Smooth muscle cell of the pulmonary artery (primary cell): Measurements from ENCODE around the gene DCAF17. TPM values are rescaled to one million over a fixed set of nuclear protein-coding genes. Genes with fewer than 3 reads are reported as not detected.

Source experiments
- total RNA-seq: library from RNA; depleted of rRNA; stranded (reverse); fragments of >200 nt; gene quantifications from 2 replicates; pipeline ENCODE4 v1.2.3, GENCODE V29; 2014

Gene DCAF17, protein sequence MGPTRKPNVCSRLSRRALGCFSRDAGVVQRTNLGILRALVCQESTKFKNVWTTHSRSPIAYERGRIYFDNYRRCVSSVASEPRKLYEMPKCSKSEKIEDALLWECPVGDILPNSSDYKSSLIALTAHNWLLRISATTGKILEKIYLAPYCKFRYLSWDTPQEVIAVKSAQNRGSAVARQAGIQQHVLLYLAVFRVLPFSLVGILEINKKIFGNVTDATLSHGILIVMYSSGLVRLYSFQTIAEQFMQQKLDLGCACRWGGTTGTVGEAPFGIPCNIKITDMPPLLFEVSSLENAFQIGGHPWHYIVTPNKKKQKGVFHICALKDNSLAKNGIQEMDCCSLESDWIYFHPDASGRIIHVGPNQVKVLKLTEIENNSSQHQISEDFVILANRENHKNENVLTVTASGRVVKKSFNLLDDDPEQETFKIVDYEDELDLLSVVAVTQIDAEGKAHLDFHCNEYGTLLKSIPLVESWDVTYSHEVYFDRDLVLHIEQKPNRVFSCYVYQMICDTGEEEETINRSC
- total RNA-seq: 24.4 and 26.2 TPM in 2 replicates

DNA sequence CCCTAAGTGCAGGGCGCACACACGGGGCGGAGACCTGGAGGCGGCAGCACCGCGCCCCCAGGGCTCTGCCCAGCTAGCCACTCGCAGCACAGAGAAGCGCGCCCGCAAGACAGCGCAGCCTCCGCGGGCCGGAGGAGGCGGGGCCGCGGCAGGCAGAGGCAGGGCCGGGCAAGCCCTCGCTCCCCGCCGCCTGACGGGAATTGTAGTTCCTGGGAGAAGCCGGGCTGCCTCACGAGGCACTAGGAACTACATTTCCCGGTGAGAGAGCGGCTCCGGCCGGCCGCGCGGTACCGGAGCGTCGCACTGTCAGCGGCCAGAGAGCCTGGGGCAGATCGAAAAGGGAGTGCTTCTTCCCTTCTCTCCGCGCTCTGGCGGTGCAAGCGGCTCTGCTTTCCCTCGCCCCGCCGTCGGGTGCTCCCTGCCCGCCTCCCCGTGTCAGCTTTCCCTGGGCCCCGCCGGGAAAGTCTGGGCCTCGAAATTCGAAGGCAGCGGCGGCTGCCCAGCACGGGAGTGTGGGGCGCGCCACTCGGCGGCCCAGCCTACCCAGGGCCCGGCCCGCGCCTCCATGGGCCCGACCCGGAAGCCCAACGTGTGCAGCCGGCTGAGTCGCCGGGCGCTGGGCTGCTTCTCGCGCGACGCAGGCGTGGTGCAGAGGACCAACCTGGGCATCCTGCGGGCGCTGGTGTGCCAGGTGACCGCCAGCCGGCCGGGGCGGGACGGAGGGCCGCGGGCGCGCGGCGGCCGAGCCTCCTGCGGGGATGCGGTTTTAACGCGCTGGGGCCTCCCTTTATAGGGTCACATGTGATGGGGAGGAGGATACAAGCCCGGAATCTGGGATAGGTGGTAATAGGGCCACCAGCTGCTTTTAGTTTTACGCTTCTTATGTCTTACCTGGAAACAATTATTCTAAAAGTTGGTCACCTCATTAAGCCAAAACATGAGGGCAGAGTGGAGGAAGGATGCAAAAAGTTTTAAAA, at the start of gene DCAF17:
DCAF17 (plus strand) TSS at position 214 of the 977 bp plus-strand sequence; CDS start at position 566, 352 bp downstream.

DNA sequence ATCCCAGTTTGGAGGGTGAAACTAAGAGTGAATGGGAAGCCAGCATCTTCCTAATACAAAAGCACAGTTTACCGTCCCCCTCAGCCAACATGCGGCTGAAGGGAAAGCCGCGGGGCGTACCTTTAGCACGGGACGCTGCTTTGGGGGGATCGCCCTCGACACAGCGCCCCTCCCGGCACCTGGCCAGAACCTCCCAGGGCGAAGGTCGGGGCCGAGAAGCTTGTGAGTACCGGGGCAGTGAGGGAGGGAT, 338 bp upstream of the DCAF17 start, which contains the start of gene METTL8:
METTL8 (minus strand) TSS at position 228 of the 250 bp plus-strand sequence. CDS start 41,805 bp downstream, outside the sequence.

GRCh38 chr2:171522052-171522787, 88.2 kb downstream of the DCAF17 start, which contains the start of gene CYBRD1:
Gene CYBRD1 (plus strand): TSS chr2:171522474. CDS start chr2:171522546, 72 bp downstream.

Other genes starting within 250 kb of the DCAF17 start
- gene METTL8, start 236 bp upstream of the DCAF17 start, total RNA-seq: 11.9 and 15.3 TPM in 2 replicates
- 265 and 312 TPM in 2 replicates for gene CYBRD1, start 88.2 kb downstream of the DCAF17 start, total RNA-seq